Measurements from ENCODE around the gene C1orf167. TPM values are rescaled to one million over a fixed set of nuclear protein-coding genes. Genes with fewer than 3 reads are reported as not detected.

The C1orf167 gene
- total and polyA plus RNA-seq, 2 of the 13 experiments (the other 11 are each of a cell fraction or from before 2014, with no cell fraction given), result not detected

DNA sequence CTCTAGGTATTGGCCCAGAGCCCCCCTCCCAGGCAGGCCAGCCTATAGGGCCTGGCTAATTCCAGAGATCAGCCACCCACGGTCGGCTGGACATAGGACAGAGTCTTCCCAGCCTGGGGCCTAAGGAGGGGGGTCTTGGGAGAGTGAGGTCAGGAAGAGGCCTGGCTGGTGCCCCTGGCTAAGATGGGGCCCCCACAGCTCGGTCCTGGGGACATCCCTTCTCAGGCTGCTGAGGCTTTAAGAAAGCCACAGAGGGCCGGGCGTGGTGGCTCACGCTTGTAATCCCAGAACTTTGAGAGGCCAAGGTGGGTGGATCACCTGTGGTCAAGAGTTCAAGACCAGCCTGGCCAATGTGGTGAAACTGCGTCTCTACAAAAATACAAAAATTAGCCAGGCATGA lies 2.5 kb downstream of the C1orf167 start:
- POLR2A ChIA-PET, result no interaction called here
- peaks cover 17 to 55% of the 10 kb centered on the region in 2 experiments; a peak in 4 of 5 replicates for H3K27me3 ChIP-seq (ENCODE audit: control insufficient read depth in 1 of 2, insufficient read depth in 2 of 2, low read length in 2 of 2)
- intact Hi-C loops (cut with micrococcal nuclease; ENCODE audit: unreplicated experiment) (no loop called here), in situ Hi-C loops (cut with HindIII; ENCODE audit: extremely low pct_ligation_motif_present, low pct_unique_long_range_greater_than_20kb) (no loop called here)
- FAIRE-seq (no peak), ATAC-seq (no peak), DNase-seq (ENCODE audit: low spot score) (no peak)
- no peaks in the 10 kb centered on the region for H3K36me3 ChIP-seq (replicated peaks in 1 of 2; ENCODE audit: control insufficient read depth in 1 of 2, insufficient read depth in 2 of 2, low read length in 2 of 2)
- H3K9ac ChIP-seq (ENCODE audit: insufficient read depth, low read depth, low read length), result no peak overlapping the region
- 17% methylated on average over 1 of the region's 7 CpGs for WGBS (ENCODE audit: low lambda C conversion rate)
- H3K79me2 ChIP-seq (ENCODE audit: insufficient read depth, low read length), result no peaks in the 10 kb centered on the region
- CTCF ChIA-PET (ENCODE audit: low intra/inter-chr PET ratio, low total read pairs), result no interaction called here
- H3K4me2 ChIP-seq (ENCODE audit: low read depth, low read length), result no peak overlapping the region
- H3K9me3 ChIP-seq (ENCODE audit: low read length), result no peaks in the 10 kb centered on the region
- H2AFZ ChIP-seq (ENCODE audit: low read length), result no peak overlapping the region
- no peak overlapping the region for H3K27ac ChIP-seq (ENCODE audit: extremely low read length, insufficient read depth, low read length)
- TF ChIP-seq, protein P1, sequence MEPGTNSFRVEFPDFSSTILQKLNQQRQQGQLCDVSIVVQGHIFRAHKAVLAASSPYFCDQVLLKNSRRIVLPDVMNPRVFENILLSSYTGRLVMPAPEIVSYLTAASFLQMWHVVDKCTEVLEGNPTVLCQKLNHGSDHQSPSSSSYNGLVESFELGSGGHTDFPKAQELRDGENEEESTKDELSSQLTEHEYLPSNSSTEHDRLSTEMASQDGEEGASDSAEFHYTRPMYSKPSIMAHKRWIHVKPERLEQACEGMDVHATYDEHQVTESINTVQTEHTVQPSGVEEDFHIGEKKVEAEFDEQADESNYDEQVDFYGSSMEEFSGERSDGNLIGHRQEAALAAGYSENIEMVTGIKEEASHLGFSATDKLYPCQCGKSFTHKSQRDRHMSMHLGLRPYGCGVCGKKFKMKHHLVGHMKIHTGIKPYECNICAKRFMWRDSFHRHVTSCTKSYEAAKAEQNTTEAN (CRISPR knock-in tag; conservative IDR thresholded peaks at IDR 0.05), result no peak
- no peak for TF ChIP-seq ZNF354B (CRISPR knock-in tag; IDR thresholded peaks at IDR 0.05)
- no peak for TF ChIP-seq POGZ (CRISPR knock-in tag; IDR thresholded peaks at IDR 0.05)
- no peak for TF ChIP-seq ZNF180 (CRISPR knock-in tag; IDR thresholded peaks at IDR 0.05; ENCODE audit: borderline replicate concordance, low read depth)
- TF ChIP-seq ZNF598 (CRISPR knock-in tag; IDR thresholded peaks at IDR 0.05; ENCODE audit: borderline replicate concordance), result no peak
- no peak for TF ChIP-seq ZNF781 (CRISPR knock-in tag; IDR thresholded peaks at IDR 0.05; ENCODE audit: borderline replicate concordance, not compliant biosample characterization)
- TF ChIP-seq KAT8 (CRISPR knock-in tag; IDR thresholded peaks at IDR 0.05), result no peak
- no peak for TF ChIP-seq KLF6 (CRISPR knock-in tag; IDR thresholded peaks at IDR 0.05)
- TF ChIP-seq PITX1 (CRISPR knock-in tag; IDR thresholded peaks at IDR 0.05), result no peak
- peaks cover 11% of the 10 kb centered on the region; the same call in 1 of the 2 replicates for H3K4me1 ChIP-seq (ENCODE audit: insufficient read depth, low read length)
- no peaks in the 10 kb centered on the region for H4K20me1 ChIP-seq (ENCODE audit: insufficient read depth, low read length)
- H3K4me3 ChIP-seq (replicated peaks in 1 of 3; ENCODE audit: insufficient read depth in 1 of 3, low read depth in 2 of 3, low read length in 3 of 3), result no peak overlapping the region
- BruUV-seq (replicated peaks), result no TSS peak

Measured in HepG2 (cell line).